Vagina (tissue), 2 donors: ENCODE results near the gene FBXW11.

Experiments
- POLR2A ChIP-seq, 2 donors: fragments of 450-650 bp; IDR thresholded peaks; one replicate each; pipeline ENCODE4 v1.6.1; 2017; ENCODE audit warnings: antibody characterized with exemption in 2 of 2, mild to moderate bottlenecking in 2 of 2, moderate library complexity in 2 of 2
- TF ChIP-seq, protein P1 (sequence below), 3 experiments: fragments of 450-650 bp in 2 of 3; fragments of 200-600 bp in 1 of 3; sonication (generic) in 1 of 3; IDR thresholded peaks; one replicate each; pipeline ENCODE4 v1.5.1; 2017 to 2019; ENCODE audit warnings: antibody characterized with exemption in 3 of 3, mild to moderate bottlenecking in 2 of 3, moderate library complexity in 2 of 3

DNA sequence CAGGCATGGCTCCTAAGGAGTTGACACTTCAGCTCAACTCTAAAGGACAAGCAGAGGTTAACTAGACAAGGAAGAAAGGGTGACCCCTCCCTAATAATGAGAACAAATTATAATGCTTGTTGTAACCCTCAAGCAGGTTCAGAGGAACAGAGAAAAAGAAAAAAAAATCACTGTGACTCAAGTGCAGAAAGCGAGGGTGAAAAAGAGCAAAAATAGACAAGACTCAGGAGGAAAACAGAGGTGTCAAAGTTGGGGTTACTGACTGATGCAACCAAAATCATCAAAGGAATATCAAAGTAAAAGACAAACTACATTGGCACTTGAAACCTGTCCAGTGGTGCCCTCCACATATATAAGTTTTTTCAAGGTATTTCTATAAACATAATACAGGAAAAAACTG is 28.4 kb downstream of the FBXW11 start:
- no peak for TF ChIP-seq POLR2A (IDR thresholded peaks at IDR 0.05)
- TF ChIP-seq, protein P1, sequence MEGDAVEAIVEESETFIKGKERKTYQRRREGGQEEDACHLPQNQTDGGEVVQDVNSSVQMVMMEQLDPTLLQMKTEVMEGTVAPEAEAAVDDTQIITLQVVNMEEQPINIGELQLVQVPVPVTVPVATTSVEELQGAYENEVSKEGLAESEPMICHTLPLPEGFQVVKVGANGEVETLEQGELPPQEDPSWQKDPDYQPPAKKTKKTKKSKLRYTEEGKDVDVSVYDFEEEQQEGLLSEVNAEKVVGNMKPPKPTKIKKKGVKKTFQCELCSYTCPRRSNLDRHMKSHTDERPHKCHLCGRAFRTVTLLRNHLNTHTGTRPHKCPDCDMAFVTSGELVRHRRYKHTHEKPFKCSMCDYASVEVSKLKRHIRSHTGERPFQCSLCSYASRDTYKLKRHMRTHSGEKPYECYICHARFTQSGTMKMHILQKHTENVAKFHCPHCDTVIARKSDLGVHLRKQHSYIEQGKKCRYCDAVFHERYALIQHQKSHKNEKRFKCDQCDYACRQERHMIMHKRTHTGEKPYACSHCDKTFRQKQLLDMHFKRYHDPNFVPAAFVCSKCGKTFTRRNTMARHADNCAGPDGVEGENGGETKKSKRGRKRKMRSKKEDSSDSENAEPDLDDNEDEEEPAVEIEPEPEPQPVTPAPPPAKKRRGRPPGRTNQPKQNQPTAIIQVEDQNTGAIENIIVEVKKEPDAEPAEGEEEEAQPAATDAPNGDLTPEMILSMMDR (IDR thresholded peaks at IDR 0.05) = no peak
